Activated CD8-positive, alpha-beta T cell treated with anti-CD3 and anti-CD28 coated beads, Interleukin-2, amount 10 ng/mL, durations not matched to agents 7 days and 5 days (primary cell): ENCODE results near the gene PARL. TPM values are rescaled to one million over a fixed set of nuclear protein-coding genes. Genes with fewer than 3 reads are reported as not detected.
"Not testable (repeated sequence)": the region's sequence is repeated elsewhere in the genome, so short reads cannot be mapped to it uniquely, and the experiment has no call there.

ENCODE experiments used
- ATAC-seq: fragments of 150-1000 bp; cut with Tn5 transposase; one replicate; pipeline ENCODE4 v1.10.0; 2021; ENCODE audit warnings: moderate library complexity
- CTCF ChIA-PET: fragments of 350-600 bp; sonication (Branson Sonifier 250); formaldehyde crosslinking; loops from one replicate; lab custom pipeline; 2021; ENCODE audit warnings: antibody characterized with exemption; lab: Charles Lee
- POLR2A ChIA-PET: fragments of 350-600 bp; sonication (Branson Sonifier 250); formaldehyde crosslinking; loops from one replicate; lab custom pipeline; 2021; ENCODE audit warnings: antibody characterized with exemption; lab: Charles Lee
- DNase-seq: peaks from one replicate; pipeline ENCODE4 v3.0.0-alpha.2; 2020
- H3K27ac Mint-ChIP-seq: one replicate; pipeline ENCODE4 v1.8.0; 2021; ENCODE audit warnings: mild to moderate bottlenecking, mixed read lengths
- H3K27me3 Mint-ChIP-seq: one replicate; pipeline ENCODE4 v1.8.0; 2021; ENCODE audit warnings: low read depth, mixed read lengths
- H3K36me3 Mint-ChIP-seq: one replicate; pipeline ENCODE4 v1.8.0; 2021; ENCODE audit warnings: low read depth, mixed read lengths
- H3K4me1 Mint-ChIP-seq: one replicate; pipeline ENCODE4 v1.8.0; 2021; ENCODE audit warnings: low read depth, mixed read lengths
- H3K4me3 Mint-ChIP-seq: one replicate; pipeline ENCODE4 v1.8.0; 2021; ENCODE audit warnings: mild to moderate bottlenecking, mixed read lengths
- H3K9me3 Mint-ChIP-seq: one replicate; pipeline ENCODE4 v1.8.0; 2022; ENCODE audit warnings: mixed read lengths; ENCODE audit not compliant: insufficient read depth
- total RNA-seq, 2 experiments: library from RNA; stranded (reverse); gene quantifications; one replicate each; pipeline ENCODE4 v1.2.3, GENCODE V29; 2021

PARL gene
- total RNA-seq, 2 experiments from 2014 or later = 45.6 to 49.3 TPM

GRCh38 chr3:183879243-183879642 lies 5.4 kb downstream of the PARL start:
- Mint-ChIP-seq H3K9me3 (no peaks in the 10 kb centered on the region), H3K36me3 (peaks cover 20% of the 10 kb centered on the region), H3K27me3 (no peaks in the 10 kb centered on the region), H3K4me3 (no peak overlapping the region), H3K27ac (no peak overlapping the region), H3K4me1 (peaks cover 23% of the 10 kb centered on the region)
- no peak for DNase-seq
- POLR2A ChIA-PET = no interaction called here
- ATAC-seq = no peak
- CTCF ChIA-PET = no interaction called here

- Mint-ChIP-seq H3K36me3 (peaks cover 18% of the 10 kb centered on the region), H3K27ac (no peak overlapping the region), H3K4me3 (no peak overlapping the region), H3K9me3 (no peaks in the 10 kb centered on the region), H3K27me3 (no peaks in the 10 kb centered on the region), H3K4me1 (peaks cover 13% of the 10 kb centered on the region)
- ChIA-PET POLR2A (interaction anchor here (0.6 kb wide), 1 partner anchor 43 kb away, joined by 3 read pairs; no protein-coding TSS in a partner anchor), CTCF (no interaction called here)
- DNase-seq (no peak), ATAC-seq (no peak)
These were observed 6.6 kb downstream of the PARL start for GRCh38 chr3:183878071-183878470.

GRCh38 chr3:183877227-183877626 lies 7.5 kb downstream of the PARL start:
- CTCF ChIA-PET, H3K9me3 Mint-ChIP-seq, H3K4me3 Mint-ChIP-seq, POLR2A ChIA-PET, ATAC-seq, H3K27ac Mint-ChIP-seq, H3K27me3 Mint-ChIP-seq, H3K4me1 Mint-ChIP-seq, DNase-seq: not testable (repeated sequence)
- H3K36me3 Mint-ChIP-seq = peaks cover 18% of the 10 kb centered on the region

- no peak for ATAC-seq
- Mint-ChIP-seq H3K4me3 (no peak overlapping the region), H3K27me3 (no peaks in the 10 kb centered on the region), H3K4me1 (peaks cover 18% of the 10 kb centered on the region), H3K27ac (no peak overlapping the region), H3K36me3 (peaks cover 18% of the 10 kb centered on the region), H3K9me3 (no peaks in the 10 kb centered on the region)
- CTCF ChIA-PET = interaction anchor here (0.8 to 5.0 kb wide), 2 partner anchors 10 to 322 kb away, joined by 3 to 23 read pairs; partner anchors contain the start of gene PARL
- DNase-seq = no peak
- POLR2A ChIA-PET = interaction anchor here (1.2 kb wide), 1 partner anchor 10 kb away, joined by 3 read pairs; the partner anchor contains the start of gene PARL
These were observed 9.3 kb downstream of the PARL start for GRCh38 chr3:183875411-183875810.

GRCh38 chr3:183873914-183874313 lies 10.8 kb downstream of the PARL start:
- Mint-ChIP-seq H3K9me3 (no peaks in the 10 kb centered on the region), H3K27me3 (no peaks in the 10 kb centered on the region), H3K36me3 (peaks cover 12% of the 10 kb centered on the region), H3K4me3 (no peak overlapping the region), H3K27ac (no peak overlapping the region), H3K4me1 (peaks cover 20% of the 10 kb centered on the region)
- DNase-seq = no peak
- ATAC-seq = no peak
- CTCF ChIA-PET = interaction anchor here (1.3 to 5.0 kb wide), 2 partner anchors 11 to 22 kb away, joined by 3 to 23 read pairs; partner anchors contain the start of gene PARL
- POLR2A ChIA-PET = no interaction called here

GRCh38 chr3:183871541-183871940 lies 13.1 kb downstream of the PARL start:
- Mint-ChIP-seq H3K27me3 (no peaks in the 10 kb centered on the region), H3K4me3 (no peak overlapping the region), H3K4me1 (peaks cover 14% of the 10 kb centered on the region), H3K27ac (no peak overlapping the region), H3K9me3 (no peaks in the 10 kb centered on the region), H3K36me3 (peaks cover 7% of the 10 kb centered on the region)
- DNase-seq = no peak
- no peak for ATAC-seq
- CTCF ChIA-PET = interaction anchor here (0.6 to 5.0 kb wide), 3 partner anchors 13 to 461 kb away, joined by 3 to 23 read pairs (median 3); partner anchors contain the start of gene PARL
- POLR2A ChIA-PET = interaction anchor here (1.1 kb wide), 1 partner anchor 13 kb away, joined by 3 read pairs; the partner anchor contains the start of gene PARL

- peak; percentile 30 for DNase-seq
- Mint-ChIP-seq H3K9me3 (no peaks in the 10 kb centered on the region), H3K27ac (peak overlapping the region; percentile 21), H3K27me3 (no peaks in the 10 kb centered on the region), H3K36me3 (peaks cover 9% of the 10 kb centered on the region), H3K4me3 (no peak overlapping the region), H3K4me1 (peaks cover 14% of the 10 kb centered on the region)
- ATAC-seq = peak; percentile 72
- ChIA-PET CTCF (interaction anchor here (0.7 to 2.2 kb wide), 2 partner anchors 14 kb away, joined by 3 to 10 read pairs; partner anchors contain the start of gene PARL), POLR2A (no interaction called here)
These were observed 14.1 kb downstream of the PARL start for GRCh38 chr3:183870563-183870962.

- H3K27me3 Mint-ChIP-seq = no peaks in the 10 kb centered on the region
- no peak overlapping the region for H3K27ac Mint-ChIP-seq
- peaks cover 14% of the 10 kb centered on the region for H3K4me1 Mint-ChIP-seq
- H3K9me3 Mint-ChIP-seq = no peaks in the 10 kb centered on the region
- DNase-seq (no peak), ATAC-seq (no peak)
- no peak overlapping the region for H3K4me3 Mint-ChIP-seq
- ChIA-PET POLR2A (interaction anchor here (0.6 kb wide), 1 partner anchor 16 kb away, joined by 3 read pairs; the partner anchor contains the start of gene PARL), CTCF (interaction anchor here (2.2 kb wide), 1 partner anchor 16 kb away, joined by 10 read pairs; the partner anchor contains the start of gene PARL)
- H3K36me3 Mint-ChIP-seq = peaks cover 14% of the 10 kb centered on the region
These were observed 15.9 kb downstream of the PARL start for GRCh38 chr3:183868796-183869195.

- POLR2A ChIA-PET = no interaction called here
- Mint-ChIP-seq H3K4me3 (no peak overlapping the region), H3K9me3 (no peaks in the 10 kb centered on the region), H3K36me3 (peaks cover 41% of the 10 kb centered on the region), H3K27me3 (no peaks in the 10 kb centered on the region), H3K4me1 (no peaks in the 10 kb centered on the region), H3K27ac (no peak overlapping the region)
- no peak for DNase-seq
- no peak for ATAC-seq
- CTCF ChIA-PET = no interaction called here
These were observed 22.1 kb downstream of the PARL start for GRCh38 chr3:183862610-183863009.

GRCh38 chr3:183857863-183858262 lies 26.8 kb downstream of the PARL start:
- Mint-ChIP-seq H3K27me3 (no peaks in the 10 kb centered on the region), H3K4me3 (no peak overlapping the region), H3K9me3 (no peaks in the 10 kb centered on the region), H3K4me1 (no peaks in the 10 kb centered on the region), H3K27ac (no peak overlapping the region), H3K36me3 (peaks cover 44% of the 10 kb centered on the region)
- DNase-seq = no peak
- no peak for ATAC-seq
- CTCF ChIA-PET = interaction anchor here (2.4 kb wide), 1 partner anchor 27 kb away, joined by 6 read pairs; the partner anchor contains the start of gene PARL
- POLR2A ChIA-PET = interaction anchor here (0.5 kb wide), 1 partner anchor 49 kb away, joined by 3 read pairs; no protein-coding TSS in a partner anchor

GRCh38 chr3:183854318-183855035 lies 30.2 kb downstream of the PARL start:
- H3K27me3 Mint-ChIP-seq = no peaks in the 10 kb centered on the region
- H3K9me3 Mint-ChIP-seq = no peaks in the 10 kb centered on the region
- ATAC-seq (no peak), DNase-seq (no peak)
- no peak overlapping the region for H3K4me3 Mint-ChIP-seq
- POLR2A ChIA-PET = no interaction called here
- H3K27ac Mint-ChIP-seq = no peak overlapping the region
- H3K4me1 Mint-ChIP-seq = no peaks in the 10 kb centered on the region
- H3K36me3 Mint-ChIP-seq = peaks cover 34% of the 10 kb centered on the region
- CTCF ChIA-PET = no interaction called here
